HG02870 (cell line): Measurements from ENCODE around the gene NDUFB5.

Experiments used
- ATAC-seq: cut with Tn5 transposase; IDR thresholded peaks from one replicate; pipeline ENCODE4 v1.9.1; 2021; ENCODE audit warnings: mild to moderate bottlenecking, moderate library complexity; ENCODE audit not compliant: unreplicated experiment

The NDUFB5 gene

DNA sequence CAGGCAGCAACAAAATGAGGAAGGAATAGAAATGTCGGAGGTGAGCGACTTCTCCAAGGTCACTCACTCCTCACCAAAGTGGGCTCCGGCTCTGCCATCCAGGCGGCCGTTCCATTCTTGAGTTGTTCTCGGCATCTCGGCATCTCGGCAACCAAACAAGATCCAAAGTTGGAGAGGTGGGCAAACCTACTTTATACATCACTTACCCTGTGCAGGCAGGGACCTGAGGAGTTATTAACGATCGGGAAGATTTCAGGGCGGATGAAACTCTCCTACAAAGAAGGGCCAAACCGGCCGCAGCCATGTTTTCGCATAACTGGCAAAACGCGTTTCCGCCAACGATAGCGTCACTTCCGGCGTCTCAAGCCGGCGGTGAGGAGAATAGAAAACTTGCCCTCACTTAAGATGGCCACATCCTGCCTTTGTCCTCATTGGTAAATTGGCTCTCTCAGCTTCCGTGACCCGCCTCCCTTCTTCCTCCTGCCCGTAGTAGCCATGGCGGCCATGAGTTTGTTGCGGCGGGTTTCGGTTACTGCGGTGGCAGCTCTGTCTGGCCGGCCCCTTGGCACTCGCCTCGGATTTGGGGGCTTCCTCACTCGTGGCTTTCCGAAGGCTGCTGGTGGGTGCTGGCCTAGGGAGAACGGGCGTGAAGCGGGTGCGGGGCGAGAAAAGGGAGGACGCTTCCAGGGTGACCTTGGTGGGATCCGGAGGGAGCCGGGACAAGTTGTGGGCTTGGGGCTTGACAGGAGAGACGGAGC is at the start of gene NDUFB5, which contains the start of gene MRPL47:
Gene NDUFB5 (plus strand): TSS at position 474 of the 758 bp plus-strand sequence. CDS start 22 bp downstream, at position 496.
Gene MRPL47 (minus strand): TSS at position 318 of the 758 bp plus-strand sequence. CDS start 14 bp downstream, at position 304.
- peak; percentile 92 for ATAC-seq

GRCh38 chr3:179558742-179559364 is 45.7 kb upstream of the NDUFB5 start:
- no peak for ATAC-seq

- no peak for ATAC-seq
Observed at GRCh38 chr3:179560791-179561190, 43.8 kb upstream of the NDUFB5 start.

DNA sequence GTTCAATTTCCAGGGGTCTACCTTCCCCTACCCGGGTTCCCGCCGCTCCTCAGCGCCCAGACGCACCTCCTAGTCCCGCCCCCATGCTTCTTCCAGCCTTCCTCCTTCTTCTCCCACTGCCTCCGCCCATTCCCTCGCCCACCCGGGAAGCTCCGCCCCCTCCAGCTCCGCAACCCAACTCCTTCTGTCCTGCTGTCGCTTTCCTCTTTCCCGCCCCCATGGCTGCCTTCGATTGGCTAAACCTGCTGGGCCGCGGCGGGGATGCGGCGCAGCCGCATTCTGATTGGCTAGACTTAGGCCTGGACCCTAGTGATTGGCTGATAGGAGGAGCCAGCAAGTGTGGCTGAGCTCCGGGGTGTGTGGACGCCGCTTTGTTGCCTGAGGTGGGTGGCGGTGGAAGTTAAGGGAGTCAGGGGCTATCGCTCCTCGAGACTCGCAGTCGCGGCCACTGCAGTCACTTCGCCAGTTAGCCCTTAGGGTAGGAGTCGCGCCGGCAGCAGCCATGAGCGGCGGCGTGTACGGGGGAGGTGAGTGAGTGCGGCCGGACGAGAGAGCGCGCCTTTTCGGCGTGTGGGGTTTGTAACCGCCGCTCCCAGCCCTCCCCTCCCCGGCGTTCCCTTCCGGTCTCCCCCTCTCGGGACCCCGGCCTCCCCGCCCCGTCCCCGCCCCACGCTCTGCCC is 41.9 kb upstream of the NDUFB5 start, which contains the start of gene ACTL6A:
Gene ACTL6A (plus strand): TSS at position 336 of the 680 bp plus-strand sequence. CDS start 167 bp downstream, at position 503.
- peak; percentile 94 for ATAC-seq

DNA sequence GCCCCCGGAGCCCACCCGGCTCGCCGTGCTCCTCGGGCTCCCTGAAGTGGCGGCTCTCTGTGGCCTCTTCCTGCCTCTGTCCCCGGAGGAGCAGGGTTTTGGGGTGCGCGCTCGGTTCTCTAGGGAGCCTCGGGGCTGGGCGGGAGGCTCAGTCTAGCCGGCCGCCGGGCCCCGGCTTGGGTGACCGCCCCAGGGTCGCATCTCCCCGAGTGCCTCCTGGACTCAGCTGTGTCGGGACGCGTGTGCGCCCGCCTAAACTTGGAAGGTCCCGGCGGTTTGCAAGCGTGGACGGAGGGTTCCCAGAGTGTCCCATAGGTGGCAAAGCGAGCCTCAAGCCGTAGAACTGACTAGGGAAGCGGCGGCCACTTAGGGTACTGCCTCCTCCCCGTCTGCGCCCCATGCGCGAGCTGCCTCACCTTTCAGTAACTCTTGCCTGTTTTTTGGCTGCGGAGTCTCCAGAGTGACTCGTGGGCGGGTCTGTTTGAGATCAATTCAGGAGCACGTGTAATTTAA is 41.3 kb upstream of the NDUFB5 start:
- ATAC-seq, result peak; percentile 43

DNA sequence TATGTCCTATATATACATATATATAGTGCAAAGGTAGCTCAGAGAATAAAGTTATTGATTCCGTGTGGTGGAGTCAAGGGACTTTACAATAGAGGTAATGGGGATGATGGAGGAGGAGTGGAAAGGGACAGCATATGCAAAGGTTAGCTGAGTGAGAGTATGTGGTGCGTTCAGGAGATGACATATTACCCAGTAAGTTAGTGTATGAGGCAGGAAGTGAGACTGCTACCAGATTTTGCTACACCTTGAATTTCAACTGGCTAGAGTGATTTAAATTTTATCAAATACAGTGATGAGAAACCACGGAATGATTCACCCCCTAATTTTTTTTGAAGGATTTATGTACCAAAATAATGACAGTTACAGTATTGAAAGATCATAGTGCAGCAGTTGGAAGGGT is 39.1 kb upstream of the NDUFB5 start:
- ATAC-seq, result no peak

GRCh38 chr3:179580992-179581391 is 23.6 kb upstream of the NDUFB5 start:
- no peak for ATAC-seq

GRCh38 chr3:179589143-179589542 is 15.5 kb upstream of the NDUFB5 start:
- peak; percentile 85 for ATAC-seq

- no peak for ATAC-seq
Observed at GRCh38 chr3:179590669-179591068, 13.9 kb upstream of the NDUFB5 start.

- ATAC-seq, result no peak
Observed at GRCh38 chr3:179591313-179591712, 13.3 kb upstream of the NDUFB5 start.

GRCh38 chr3:179599531-179599930 is 5.1 kb upstream of the NDUFB5 start:
- no peak for ATAC-seq

GRCh38 chr3:179603321-179603720 is 1.3 kb upstream of the NDUFB5 start:
- ATAC-seq, result no peak

DNA sequence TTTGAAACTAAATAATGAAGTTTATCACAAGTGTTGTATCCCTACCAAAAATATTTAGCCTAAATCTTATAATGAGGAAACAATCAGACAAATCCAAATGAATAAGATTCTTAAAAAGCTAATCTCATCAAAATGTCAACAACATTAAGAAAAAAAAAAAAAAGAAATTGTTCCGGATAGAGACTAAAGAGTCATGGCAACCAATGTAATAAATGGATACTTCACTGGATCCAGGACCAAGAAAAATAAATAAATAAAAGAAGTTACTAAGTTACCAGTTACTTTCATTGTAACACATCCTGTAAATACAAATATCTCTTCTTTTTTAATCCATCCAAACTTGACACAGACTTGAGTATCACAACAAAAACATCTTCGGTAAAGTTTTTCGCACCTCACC is 763 bp upstream of the NDUFB5 start:
- ATAC-seq, result no peak

DNA sequence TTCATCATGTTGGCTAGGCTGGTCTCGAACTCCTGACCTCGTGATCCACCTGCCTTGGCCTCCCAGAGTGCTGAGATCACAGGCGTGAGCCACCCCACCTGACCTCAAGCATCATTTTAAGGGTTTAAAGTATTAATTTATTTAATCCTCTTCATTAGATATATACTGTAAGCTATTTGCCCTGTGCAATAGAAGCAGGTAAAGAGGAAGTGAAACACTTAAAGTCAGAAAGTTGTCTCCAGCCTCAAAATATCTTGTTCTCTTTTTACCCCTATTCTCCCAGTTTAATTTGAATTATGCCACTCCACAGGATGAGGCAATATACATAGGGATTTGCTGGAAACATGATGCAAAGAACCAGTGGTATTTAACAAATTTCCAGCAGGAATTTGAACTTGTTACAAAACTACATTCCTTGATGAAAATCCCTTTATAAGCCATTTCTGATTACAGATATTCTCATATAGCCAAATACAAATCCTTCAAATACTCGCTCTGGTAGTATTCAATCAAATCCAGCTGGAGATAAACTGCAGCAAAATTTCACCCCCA is 2.0 kb downstream of the NDUFB5 start:
- ATAC-seq, result no peak

DNA sequence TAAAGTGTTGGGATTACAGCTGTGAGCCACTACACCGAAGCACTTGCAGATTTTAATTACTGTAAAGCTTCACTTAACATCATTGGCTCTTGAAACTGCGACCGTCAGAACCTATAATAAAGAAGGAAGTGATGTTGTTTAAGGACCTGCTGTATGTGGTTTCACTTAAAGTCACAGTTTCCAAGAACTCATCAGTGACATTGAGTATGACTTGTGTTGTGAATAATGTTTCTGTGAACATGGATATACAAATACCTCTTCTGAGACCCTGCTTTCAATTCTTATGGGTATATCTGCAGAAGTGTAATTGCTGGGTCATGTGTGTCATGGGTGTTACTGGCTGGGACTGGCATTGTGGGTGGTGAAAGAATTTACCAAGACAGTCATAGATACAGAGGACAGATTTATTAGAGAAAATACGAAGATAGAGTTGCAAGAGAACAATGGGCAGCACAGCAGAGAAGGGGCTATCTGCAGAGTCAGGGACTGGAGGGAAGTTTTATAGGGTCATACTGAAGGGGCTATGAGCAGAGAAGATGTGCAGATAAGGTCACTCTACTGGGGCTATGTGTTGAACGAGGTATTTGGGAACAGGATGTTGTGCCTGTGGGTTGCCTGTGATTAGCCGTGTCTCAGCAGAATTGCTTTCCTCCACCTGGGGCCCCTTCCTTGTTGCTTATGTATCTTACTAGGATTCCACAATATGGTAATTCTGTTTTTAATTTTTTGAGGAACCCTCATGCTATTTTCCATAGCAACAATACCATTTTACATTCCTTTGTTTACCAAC is 4.5 kb downstream of the NDUFB5 start:
- ATAC-seq, result peak; percentile 69

DNA sequence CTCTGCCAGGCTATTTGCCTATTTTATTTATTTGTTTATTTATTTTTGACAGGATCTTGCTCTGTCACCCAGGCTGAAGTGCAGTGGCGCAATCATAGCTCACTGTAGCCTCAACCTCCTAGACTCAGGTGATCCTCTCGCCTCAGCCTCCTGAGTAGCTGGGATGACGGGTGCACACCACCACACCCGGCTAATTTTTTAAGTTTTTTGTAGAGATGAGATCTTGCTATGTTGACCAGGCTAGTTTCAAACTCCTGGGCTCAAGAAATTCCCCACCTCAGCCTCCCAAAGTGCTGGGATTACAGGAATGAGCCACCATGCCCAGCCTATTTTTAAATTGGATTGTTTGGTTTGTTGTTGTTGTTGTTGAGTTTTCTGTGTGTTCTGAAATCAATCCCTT is 5.5 kb downstream of the NDUFB5 start:
- ATAC-seq, result no peak

DNA sequence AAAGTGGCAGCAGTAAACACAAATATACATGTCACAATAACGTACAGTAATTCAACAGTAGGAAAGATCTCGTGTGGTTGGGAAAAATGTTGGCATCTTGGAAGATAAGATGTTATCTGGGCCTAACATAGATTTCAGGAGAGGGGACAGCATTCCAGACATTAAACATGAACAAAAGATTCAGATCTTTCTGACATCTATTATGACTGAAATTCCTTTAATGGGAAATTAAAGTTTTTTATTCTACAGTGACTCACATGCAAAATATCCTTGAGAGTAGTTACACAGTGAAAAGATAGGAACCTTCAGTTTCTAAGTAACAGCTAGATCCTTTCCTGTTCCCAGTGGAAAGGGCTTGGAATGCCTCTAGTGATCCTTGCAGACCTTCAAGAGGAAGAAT is 9.2 kb downstream of the NDUFB5 start:
- ATAC-seq, result no peak

GRCh38 chr3:179615458-179616173 is 11.0 kb downstream of the NDUFB5 start:
- no peak for ATAC-seq

DNA sequence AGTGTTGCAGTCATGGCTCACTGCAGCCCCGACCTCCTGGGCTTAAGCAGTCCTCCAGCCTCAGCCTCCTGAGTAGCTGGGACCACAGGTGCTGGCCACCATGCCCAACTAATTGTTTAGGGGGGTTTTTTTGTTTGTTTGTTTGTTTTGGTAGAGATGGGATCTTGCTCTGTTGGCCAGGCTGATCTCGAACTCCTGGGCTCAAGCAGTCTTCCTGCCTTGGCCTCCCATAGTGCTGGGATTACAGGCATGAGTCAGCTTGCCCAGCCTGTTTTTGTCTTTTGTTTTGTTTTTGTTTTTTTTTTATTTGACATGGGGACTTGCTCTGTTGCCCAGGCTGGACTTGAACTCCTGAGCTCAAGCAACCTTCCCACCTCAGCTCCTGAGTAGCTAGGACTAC is 17.4 kb downstream of the NDUFB5 start:
- no peak for ATAC-seq

- ATAC-seq, result no peak
Observed at GRCh38 chr3:179624451-179624850, 19.9 kb downstream of the NDUFB5 start.
